ENCODE data around the gene TXNDC5. TPM values are rescaled to one million over a fixed set of nuclear protein-coding genes. Genes with fewer than 3 reads are reported as not detected.

Gene TXNDC5
- total RNA-seq, 1 donor from 2014 or later, result 38.7 TPM

GRCh38 chr6:7878401-7878964 is 32.1 kb downstream of the TXNDC5 start:
- FAIRE-seq, result no peak
- DNase-seq (ENCODE audit: low spot score in 2 of 2), result no peak

DNA sequence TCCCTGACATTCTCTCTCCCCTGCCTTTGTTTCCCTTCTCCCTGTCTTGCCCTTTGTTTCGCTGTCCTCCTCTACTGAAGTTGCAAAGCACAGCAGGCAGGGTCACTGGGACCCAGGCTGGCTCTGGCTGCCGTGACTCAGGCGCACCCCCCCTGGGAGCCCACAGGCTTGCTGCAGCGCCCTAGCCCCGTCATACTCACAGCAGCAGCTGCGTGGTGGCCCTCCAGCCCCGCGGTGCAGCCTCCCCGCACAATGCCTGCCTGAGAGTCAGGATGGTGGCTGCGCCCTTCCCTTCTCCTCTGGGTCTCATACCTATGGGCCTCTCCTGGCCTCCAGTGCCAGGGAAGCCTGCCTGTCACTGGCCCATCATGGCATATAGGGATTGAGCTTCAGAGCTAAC is 41.7 kb downstream of the TXNDC5 start:
- FAIRE-seq, result no peak
- DNase-seq (ENCODE audit: low spot score in 2 of 2), result no peak

- FAIRE-seq, result no peak
- DNase-seq (ENCODE audit: low spot score in 2 of 2), result no peak
Observed at GRCh38 chr6:7866526-7866925, 44.1 kb downstream of the TXNDC5 start.

DNA sequence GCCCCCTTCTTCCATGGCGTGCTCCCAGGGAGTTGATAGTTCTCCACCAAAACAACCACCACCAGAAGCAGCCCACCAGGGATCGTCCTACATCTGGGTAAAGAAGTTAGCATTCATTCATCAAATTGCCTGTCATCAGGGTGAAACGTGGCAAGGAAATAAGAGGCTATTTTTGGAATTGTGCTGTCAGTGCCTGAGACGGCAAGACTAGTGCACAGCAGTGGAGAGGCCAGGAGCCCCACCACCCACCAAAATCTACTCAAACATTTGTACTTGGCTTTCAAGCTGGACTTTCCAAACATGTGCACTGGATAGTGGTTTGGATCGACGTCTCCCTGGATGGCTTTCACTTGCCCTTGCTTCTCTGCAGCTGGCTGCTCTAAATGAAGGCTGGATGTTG is 44.8 kb downstream of the TXNDC5 start:
- DNase-seq (ENCODE audit: low spot score in 2 of 2) (no peak), FAIRE-seq (no peak)

GRCh38 chr6:7859591-7859990 is 51.0 kb downstream of the TXNDC5 start:
- DNase-seq (ENCODE audit: low spot score in 2 of 2) (no peak), FAIRE-seq (no peak)

DNA sequence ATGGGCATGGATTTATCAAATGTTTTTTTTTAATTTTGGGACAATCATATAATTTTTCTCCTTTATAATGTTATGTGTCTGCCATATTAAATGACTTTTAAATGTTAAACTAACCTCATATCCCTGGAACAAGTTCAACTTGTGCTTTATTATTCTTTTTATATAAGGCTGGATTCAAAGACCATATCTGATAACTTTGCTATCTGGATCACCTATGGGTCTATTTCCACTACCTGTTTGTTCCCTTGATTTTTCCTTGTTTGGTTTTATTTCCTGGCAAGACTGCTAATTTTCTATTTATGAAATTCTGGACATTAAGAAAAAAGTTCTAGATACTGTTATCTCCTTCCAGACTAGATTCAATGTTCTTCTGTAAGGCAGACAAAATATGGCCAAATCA is 58.8 kb downstream of the TXNDC5 start:
- DNase-seq (ENCODE audit: low spot score in 2 of 2) (no peak), FAIRE-seq (no peak)

DNA sequence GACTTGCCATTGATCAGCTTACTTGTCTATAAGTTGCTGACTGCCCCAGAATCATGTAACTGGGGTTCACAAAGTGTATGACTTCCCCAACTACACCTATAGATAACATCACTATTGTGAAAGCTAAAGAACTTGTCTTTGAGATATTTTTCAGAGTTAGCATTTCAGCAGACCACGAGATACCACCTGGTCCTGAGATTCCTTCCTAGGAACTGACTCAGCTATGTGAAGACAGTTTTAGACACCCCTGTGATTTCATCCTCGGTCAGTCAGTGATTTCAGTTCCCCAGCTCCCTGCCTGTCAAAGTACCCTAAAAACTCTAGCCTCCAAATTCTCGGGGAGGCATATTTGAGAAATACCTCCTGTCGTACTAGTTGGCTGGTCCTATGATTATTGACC is 62.4 kb downstream of the TXNDC5 start:
- no peak for FAIRE-seq
- DNase-seq (ENCODE audit: low spot score in 2 of 2), result no peak

DNA sequence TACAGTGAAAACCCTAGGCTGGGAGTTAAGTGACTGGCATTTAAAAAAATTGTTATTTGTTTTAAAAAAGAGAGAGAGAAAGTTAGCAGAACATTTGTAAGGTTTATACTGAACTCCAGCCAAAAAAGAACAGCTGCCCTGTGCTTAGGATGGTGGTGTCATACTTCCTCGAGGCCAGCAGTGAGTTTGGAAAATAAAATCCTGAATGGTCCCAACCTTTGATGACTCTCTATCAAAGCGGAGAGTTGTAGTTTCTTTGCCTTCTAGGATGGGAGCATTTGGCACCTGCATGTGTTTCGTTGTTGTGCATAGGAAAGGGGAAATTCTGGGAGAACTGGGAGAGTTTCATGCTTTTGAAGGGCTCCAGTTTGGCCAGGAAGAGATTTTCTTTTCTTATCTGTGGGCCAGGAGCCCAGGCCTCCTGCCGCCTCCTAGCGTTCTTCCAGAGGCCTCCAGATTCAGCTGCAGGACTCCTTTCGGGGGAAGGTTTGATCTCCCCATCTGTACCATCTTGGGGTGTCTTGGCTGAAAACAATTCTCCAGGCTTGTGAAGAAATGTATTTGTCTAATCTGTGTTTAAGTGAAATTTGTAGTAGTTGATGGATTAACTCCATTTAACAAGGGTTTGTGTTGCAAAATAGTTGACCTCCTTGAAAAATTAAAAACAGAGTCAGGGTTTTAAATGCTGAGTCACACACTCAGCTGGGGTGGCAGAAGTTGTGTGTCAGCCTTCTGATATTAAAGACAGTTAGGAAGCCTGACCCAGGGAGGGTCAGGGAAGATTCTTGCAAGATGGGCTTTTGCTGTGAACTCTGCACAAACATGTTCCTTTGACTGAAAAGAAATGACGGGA is 63.4 kb downstream of the TXNDC5 start:
- DNase-seq (ENCODE audit: low spot score in 2 of 2), result no peak
- FAIRE-seq, result no peak

- DNase-seq (ENCODE audit: low spot score in 2 of 2), result no peak
- no peak for FAIRE-seq
Observed at GRCh38 chr6:7841781-7842468, 68.7 kb downstream of the TXNDC5 start.

DNA sequence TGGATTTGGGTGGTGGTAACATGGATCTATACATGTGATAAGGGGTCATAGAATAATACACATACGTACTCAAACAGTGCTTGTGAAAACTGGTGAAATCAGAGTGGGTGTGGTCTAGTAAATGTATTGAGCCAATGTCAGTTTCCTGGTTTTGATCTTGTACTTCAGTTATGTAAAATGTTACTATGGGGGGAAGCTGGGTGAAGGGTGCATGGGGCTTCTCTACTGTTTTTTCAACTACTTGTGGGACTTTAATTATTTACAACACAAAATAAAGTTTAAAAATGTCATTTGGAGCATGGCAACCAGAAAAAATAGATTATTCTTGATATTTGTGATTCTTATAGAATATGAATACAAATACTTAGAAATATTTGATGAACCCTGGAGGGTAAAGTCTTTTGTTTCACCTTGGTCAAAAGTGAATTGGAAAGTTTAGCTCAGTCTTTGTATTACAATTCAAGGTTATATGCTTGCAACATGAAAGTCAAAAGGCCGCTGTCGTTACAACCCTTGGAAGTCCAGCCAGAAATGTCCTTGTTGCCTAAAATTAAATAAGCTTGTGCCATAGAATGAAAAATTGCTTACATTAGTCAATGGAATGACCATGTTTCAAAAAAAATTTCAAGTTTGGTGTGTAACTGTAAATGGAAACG is 74.1 kb downstream of the TXNDC5 start:
- FAIRE-seq, result no peak
- no peak for DNase-seq (ENCODE audit: low spot score in 2 of 2)

- FAIRE-seq (no peak), DNase-seq (ENCODE audit: low spot score in 2 of 2) (no peak)
Observed at GRCh38 chr6:7833751-7834070, 76.9 kb downstream of the TXNDC5 start.

DNA sequence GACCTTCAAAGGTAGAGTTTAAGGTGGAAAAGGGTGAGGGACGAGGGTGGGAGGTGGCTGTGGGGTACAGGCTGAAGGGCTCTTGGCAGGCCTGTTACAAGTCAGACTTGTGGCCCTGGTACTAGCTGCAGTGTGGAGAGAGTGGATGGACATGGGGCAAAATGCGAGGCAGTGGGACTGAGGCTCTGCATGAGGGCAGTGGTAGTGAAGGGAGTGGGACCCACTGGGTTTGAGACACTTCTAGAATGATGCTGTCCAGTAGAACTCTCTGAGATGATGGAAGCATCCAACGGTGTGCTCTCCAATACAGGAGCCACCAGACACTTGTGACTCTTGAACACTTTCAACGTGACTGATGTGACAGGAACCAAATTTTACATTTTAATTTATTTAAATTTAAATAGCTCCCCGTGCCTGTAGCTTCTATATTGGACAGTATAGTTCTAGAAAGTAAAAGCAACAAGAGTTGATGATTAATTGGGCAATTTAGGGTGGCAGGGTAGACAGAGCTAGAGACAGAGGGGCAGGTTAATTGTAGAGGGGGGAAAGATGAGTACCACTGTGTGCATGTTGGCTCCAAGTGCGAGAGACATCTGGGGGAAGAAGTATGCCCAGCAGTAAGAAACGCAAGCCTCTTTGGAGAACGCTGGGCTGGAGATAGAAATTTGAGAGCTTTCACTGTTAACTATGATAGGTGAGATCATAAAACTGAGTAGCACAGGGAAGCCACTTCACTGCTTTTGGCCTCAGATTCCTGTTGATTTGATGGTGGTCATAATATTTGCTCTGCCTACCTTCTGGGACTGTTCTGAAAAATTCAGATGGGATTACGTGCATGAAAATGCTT is 77.5 kb downstream of the TXNDC5 start:
- no peak for DNase-seq (ENCODE audit: low spot score in 2 of 2)
- FAIRE-seq, result no peak

Other genes with a start within 250 kb of the TXNDC5 start
- gene BMP6, start 184.7 kb downstream of the TXNDC5 start, total RNA-seq, result 4.9 TPM
- gene BLOC1S5, start 153.6 kb upstream of the TXNDC5 start, total RNA-seq, result 20.8 TPM
- gene EEF1E1, start 191.8 kb upstream of the TXNDC5 start, total RNA-seq, result 23.2 TPM